ENCODE data around the gene EXOC1L.
"Not testable (repeated sequence)": the region's sequence is repeated elsewhere in the genome, so short reads cannot be mapped to it uniquely, and the experiment has no call there.

Gene EXOC1L

DNA sequence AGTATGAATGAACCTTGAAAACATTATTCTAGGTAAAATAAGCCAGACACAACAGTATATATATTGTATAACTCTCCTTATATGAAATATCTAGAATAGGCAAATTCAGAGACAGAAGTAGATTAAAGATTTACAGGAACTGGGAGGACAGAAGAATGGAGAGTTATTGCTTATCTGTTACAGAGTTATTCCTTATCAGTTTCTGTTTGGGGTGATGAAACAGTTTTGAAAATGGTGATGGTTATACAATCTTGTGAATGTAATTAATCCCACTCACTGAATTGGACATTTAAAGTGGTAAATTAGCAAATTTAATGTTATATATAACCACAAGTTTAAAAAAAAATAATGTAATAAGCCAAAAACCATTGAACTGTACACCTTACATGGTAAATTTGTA, 19.4 kb downstream of the EXOC1L start:
- no peak for DNase-seq

DNA sequence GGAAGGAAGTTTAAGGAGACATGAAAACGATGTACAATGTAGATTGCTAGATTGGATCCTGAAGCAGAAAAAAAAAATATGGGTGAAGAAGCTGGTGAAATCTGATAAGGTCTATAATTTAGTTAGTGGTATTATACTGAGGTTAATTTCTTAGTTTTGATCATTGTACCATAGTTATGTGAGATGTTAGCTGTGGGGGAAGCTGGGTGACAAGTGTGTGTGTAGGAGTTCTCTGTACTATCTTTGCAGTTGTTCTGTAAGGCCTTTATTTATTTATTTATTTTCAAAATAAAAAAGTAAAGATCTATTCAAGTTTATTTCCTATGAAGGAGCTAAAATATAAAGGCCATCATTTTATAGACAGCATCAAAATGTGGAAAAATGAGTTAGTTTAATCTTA, 21.4 kb downstream of the EXOC1L start:
- no peak for DNase-seq

DNA sequence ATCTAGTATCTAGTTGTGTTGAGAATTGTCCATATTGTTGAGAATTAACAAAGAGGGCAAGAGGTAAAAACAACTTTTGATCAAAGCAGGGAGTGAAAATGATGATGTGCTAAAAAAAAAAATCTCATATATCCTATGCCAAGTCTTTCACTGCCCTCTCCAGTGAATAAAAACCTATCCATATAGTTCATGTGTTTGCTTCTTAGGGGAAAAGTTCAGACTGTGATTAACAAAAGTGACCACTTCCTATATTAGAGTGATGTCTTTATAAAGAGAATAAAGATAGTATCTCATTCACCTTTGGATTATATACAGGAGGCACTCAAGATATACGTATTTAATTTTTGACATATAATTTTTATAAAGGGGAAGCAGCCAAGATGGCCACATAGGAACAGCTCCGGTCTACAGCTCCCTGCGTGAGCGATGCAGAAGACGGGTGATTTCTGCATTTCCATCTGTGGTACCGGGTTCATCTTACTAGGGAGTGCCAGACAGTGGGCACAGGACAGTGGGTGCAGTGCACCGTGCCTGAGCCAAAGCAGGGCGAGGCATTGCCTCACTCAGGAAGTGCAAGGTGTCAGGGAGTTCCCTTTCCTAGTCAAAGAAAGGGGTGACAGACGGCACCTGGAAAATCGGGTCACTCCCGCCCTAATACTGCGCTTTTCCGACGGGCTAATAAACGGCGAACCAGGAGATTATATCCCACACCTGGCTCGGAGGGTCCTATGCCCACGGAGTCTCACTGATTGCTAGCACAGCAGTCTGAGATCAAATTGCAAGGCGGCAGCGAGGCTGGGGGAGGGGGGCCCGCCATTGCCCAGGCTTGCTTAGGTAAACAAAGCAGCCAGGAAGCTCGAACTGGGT, 22.0 kb downstream of the EXOC1L start:
- DNase-seq = not testable (repeated sequence)

DNA sequence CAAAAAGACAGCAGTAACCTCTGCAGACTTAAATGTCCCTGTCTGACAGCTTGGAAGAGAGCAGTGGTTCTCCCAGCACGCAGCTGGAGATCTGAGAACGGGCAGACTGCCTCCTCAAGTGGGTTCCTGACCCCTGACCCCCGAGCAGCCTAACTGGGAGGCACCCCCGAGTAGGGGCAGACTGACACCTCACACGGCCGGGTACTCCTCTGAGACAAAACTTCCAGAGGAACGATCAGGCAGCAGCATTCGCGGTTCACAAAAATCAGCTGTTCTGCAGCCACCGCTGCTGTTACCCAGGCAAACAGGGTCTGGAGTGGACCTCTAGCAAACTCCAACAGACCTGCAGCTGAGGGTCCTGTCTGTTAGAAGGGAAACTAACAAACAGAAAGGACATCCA, 22.7 kb downstream of the EXOC1L start:
- DNase-seq = not testable (repeated sequence)

DNA sequence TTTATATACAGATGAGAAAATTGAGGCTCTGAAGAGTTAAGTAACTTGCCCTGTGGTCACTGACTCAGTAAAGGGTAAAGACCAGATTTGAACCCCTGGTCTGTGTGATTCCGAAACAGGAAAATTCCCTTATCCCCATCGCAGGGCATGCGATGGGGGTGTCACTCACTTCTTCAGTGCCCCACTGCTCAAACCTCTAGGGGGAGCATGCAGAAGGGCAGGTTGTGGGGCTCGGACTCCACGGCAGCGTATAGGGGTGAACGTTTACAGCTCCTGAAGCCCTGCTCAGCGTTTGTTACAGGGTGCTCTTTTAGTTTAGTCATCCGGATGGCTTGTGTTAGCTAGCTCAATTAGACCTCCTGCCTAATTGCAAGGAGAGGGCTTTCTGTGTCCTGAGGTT, 30.1 kb downstream of the EXOC1L start:
- no peak for DNase-seq

DNA sequence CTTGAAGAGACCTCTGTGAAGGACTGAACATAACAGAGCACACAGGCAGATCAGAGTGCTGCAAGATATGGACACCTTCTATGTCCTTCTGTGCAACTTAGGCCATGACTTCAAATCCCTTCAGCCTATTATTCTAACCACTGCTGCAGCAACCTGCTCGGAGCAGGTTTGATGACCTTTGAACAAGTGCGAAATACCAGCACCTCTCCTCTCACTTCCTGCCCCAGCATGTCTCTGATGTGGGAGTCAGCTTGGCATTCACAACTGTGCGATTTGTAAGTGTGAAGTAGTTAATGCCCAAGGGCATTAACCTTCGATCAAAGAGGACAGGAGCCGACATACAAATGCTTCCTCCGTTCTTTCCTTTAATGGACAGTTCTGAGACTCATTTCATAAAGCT, 32.3 kb downstream of the EXOC1L start:
- no peak for DNase-seq

DNA sequence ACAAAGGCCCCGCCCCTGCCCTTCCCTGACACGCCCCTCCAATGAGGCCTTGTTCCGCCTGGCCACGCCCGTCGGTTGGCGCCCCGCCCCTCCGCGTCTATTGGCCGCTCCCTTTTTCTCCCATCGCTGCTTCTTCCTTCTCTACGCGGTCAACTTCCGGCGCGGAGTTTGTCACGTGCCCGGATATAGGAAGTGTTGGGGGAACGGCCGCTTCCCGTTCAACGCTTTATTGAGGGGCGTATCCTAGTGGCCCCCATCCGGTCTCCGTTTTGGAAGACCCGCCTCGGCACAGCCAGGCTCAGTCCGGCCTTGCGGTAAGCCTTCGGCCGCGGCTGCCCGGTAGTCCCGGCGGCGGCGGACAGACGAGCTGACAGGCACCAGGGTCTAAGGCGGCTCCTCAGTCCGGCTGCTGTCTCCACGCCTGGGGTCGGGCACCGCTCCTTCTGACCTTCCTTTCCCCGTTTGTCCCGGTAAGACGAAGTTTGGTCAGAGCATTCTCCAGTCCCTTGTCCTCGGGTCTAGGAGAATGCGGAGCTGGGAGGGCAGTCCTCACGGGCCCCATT, 34.0 kb downstream of the EXOC1L start, which contains the start of gene EXOC1:
TSS of gene EXOC1 (plus strand) at position 165 of the 563 bp plus-strand sequence. CDS start 4,676 bp downstream, outside the sequence.
- peak; percentile 66 for DNase-seq

DNA sequence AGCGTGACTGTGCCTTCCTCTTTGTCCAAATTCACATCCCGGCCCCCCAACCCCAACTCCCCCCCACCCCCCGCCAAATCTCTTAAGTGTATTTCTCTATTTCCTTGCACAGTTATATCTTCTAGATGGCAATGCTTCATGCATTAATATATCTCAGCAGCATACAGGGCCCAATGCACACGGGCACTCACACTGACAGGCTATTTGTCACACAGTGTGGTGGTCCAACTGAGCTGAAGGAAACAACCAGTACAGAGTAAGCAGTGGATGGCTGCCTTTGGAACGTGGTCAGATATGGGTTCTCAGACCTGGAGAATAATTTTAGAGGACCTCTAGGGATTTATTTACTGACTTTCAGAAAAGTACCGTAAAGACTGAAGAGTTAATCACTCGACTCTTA, 34.5 kb downstream of the EXOC1L start:
- DNase-seq = no peak

DNA sequence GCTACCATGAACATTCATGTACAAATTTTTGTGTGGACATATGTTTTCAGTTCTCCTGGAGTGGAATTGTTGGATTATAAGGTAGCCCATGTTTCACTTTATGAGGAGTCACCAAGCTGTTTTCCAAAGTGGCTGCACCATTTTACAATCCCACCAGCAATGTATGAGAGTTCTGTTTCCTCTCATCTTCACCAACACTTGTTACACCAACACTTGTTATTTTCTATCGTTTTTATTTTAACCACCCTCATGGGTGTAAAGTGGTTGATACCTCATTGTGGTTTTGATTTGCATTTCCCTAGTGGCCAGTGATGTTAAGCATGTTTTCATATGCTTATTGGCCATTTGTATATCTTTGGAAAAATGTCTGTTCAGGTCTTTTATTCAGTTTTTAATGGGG, 38.0 kb downstream of the EXOC1L start:
- no peak for DNase-seq

DNA sequence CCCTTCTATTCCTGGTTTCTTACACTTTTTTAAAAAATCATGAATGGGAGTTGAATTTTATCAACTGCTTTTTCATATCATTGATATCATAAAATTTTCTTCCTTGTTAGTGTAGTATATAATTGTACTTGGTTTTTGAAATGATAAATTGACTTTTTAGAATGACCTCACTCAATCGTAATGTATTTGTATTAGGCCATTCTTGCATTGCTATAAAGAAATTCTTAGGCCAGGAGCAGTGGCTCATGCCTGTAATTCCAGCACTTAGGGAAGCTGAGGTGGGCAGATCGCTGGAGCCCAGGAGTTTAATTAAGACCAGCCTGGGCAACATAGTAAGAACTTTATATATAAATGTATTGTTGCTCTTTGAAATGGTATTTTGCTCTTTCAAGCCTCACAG, 40.1 kb downstream of the EXOC1L start:
- DNase-seq = no peak

DNA sequence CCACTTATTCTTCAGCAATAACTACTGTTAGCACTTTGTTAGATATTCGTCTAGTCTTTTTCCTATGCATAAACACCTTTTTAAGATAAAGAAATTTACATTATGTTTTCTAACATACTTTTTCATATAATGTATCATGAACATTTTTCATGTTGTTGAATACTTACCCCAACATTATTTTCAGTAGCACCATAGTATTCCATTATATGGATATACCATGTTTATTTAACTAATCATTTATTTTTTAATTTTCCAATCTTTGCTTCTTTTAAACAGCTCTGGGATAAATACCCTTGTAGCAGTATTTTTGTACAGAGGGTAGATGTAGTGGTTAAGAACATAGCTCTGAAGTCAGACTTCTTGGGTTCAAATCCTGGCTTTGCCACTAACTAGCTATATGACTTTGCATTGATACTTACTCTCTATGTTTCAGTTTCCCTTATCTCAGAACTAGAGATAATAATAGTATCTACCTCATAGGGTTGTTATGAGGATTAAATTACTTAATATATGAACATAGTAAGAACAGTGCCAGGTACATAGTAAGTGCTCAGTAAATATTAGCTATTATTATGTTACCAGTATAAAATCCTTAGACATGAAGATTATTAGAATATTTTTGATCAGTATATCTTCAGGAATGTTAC, 45.1 kb downstream of the EXOC1L start:
- DNase-seq = no peak

DNA sequence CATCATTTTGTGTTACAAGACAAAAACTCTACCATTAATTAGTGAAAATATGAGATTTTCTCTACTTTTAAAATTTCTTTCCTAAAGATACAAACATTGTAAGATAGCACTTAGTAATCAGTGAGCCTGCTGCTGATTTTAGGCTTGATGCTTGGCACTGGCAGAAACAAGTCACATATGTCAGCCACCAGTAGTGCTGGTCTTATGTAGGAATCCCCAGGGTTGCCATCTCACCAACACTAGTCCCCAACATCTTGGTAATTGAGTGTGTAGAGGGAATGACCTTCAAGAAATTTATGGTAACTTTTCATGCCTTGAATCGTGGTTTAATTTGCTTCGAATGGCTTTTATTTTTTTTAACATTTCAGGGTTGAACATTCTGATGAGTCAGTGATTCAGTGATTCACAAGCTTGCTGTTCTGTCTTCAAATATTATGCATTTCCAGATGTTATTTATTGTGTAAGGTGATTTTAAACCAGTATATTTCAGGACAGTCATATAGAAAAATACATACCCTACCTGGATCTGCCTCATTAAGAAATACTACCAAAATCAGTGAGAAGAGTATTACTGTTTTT, 45.7 kb downstream of the EXOC1L start:
- DNase-seq = no peak

DNA sequence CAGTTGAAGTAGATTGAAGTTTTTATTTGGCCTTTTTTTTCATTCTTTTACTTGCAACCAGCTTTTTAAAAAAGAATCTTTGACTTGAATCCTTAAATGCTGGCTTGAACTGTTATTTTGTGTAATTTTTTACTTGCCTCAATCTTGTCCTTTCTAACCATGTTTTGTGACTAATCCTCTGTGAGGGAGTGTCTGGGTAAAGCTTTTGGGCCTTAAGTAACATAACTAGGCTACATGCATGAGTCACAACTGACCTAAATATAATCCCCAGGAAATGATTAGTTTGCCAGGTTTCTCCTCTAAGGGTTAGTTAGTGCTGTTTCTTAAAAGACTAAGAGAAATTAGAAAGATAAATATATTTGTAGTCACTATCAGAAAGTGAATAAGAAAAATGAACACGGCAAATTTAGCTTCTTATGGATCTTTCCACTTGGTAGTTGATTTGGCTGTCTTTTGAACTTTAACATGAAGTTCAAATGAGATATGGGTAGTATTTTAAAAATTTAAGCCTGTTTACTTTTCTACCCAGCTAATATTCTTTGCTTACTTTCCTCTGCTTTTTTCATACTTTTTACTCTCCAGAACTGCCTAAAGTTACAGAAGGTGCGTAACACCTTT, 46.8 kb downstream of the EXOC1L start:
- no peak for DNase-seq

DNA sequence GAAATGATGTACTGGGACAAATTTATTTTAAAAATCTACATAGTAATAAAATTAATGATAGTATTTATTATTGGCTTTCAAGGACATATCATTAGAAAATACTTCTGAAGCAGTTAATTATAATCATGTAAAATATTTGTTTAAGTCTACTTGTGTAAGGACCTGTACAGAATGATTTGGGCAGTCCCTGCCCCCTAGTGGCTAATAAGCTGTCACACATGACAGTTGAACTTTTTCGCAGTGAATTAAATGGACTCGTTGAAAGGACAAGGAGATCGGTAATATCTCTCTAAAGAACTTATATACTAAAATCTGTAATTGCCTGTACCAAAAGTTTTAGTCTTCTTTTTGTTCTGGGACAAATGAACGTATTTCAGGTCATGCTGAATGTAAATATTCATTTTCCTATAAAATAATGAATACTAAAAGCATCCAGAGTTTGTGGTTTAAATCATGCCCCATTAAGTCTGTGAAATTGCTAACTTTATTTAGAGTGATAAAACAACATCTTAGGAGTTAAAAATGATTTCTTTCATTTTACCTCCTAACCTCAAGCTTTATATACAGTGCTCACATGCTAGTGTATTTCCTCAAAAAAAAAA, 47.5 kb downstream of the EXOC1L start:
- peak; percentile 31 for DNase-seq

DNA sequence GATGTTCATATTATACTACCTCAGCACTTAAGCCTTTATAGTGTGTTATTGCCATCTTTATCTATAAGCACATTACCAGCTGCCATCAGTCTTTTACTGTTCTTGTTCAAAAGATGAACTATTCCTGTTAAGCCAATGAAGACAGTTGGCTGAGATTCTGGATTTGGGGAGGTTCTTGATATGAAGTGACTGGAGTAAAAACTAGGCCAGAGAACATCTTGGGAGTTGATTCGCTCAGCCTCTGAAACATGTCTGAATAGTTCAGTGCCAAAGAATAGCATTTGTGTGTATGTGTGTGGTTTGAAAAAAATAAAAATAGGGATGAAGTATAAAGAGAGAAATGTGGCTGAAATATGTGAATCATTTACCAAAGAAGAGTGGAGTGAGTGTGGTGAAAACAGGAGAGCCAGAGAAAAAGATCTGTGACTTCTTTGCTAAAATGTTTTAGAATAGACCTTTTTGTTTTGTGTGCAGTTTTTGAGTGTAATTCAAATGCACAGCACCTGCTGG, 49.0 kb downstream of the EXOC1L start:
- DNase-seq = no peak

DNA sequence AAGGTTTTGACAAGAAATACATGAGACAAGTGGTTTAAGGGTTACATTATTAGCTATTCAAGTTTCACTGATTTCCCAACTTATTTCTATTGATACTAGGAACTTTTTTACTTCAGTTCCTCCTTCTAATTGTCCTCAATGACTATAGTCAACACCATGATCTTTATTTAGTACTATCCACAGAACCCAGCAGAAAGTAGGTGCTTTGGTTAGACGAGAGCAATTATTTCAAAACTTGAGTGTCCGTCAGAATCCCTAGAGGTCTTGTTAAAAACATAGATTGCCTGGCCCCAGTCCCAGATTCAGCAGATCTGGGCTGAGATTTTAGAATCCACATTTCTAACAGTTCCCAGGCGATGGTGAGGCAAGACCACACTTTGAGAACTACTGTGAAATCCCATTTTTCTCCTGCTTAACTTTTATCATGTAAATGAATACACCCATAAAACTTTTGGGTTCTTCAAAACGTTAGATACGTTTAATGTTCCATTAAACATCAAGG, 51.8 kb downstream of the EXOC1L start:
- no peak for DNase-seq

DNA sequence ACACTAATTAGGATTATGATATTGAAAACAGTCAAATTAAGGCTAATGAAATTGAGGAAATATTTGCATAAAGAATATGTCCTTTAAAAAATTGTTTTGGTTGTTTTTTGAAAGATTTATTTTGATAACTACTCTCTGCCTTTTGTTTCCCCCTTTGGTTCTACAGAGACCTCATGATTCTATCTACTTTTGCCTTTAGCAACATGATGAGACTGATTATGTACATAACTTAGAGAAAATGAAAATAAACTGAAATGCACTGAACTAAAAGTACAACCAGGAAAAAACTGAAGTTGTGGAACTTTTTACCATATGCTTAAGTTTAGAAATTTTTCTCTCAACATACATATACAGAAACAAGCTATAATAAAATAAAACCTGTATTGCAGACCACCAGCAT, 55.2 kb downstream of the EXOC1L start:
- DNase-seq = no peak

DNA sequence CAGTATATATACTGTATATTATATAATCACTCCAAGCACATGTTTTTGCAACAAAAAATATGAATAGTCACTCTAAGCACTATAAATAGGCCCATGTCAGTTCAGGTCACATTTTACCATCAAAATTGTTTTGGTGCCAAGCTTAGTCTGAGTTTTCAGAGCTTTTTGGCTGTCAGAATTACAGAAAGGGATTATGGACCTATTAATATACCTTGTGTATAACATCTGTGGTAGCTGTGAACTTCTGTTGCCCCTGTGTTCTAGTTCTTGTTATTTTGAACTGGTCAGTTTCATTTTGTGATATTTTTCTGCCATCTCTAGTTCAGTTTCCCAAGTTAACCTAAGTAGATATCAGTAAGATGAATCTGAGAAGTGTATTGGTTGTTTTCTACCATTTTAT, 56.8 kb downstream of the EXOC1L start:
- no peak for DNase-seq

DNA sequence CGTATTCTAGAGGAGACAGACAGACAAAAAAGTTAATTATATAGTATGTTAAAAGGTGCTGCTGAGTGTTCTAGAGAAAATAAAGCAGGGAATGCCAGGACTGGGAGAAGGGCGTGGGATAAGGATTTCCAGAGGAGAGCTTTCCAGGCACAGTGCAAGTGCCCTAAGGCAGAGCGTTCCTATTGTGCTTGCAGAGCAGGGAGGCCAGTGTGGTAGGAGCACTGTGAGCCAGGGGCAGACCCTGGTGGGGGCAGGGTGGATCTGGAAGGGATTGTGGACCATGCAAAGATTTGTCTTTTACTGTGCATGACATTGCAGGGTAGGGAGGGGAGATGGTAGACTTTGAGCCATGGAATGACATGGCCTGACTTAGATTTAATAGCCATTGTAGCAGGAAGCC, 59.6 kb downstream of the EXOC1L start:
- DNase-seq = no peak

DNA sequence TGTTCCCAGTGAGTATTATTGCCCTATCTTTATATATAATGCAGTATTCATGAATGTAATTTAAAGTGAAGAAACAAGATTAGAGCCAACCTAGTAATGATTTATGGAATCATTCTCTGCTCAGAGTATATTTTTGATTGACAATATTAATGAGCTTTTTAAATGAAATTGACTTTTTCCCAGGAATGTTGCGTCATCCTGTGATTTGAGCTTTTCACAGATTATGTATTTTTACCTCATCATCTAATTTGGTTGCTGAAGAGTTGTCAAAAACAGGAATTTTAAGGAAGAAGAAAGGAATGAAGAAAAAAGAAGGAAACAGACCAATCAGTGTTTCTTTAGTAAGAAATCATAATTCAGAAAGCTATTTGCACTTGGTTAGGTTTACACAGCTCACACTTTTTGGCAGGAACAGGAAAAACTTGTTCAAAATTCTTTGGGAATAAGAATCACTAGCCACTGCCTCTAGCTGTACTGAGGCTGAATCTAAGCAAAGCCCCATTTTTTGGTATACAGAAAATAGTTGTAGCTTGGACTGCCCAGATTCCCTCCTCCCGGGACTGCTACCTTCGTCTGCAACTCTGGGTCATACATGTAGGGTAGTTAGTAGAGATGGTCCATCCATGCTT, 61.2 kb downstream of the EXOC1L start:
- no peak for DNase-seq

DNA sequence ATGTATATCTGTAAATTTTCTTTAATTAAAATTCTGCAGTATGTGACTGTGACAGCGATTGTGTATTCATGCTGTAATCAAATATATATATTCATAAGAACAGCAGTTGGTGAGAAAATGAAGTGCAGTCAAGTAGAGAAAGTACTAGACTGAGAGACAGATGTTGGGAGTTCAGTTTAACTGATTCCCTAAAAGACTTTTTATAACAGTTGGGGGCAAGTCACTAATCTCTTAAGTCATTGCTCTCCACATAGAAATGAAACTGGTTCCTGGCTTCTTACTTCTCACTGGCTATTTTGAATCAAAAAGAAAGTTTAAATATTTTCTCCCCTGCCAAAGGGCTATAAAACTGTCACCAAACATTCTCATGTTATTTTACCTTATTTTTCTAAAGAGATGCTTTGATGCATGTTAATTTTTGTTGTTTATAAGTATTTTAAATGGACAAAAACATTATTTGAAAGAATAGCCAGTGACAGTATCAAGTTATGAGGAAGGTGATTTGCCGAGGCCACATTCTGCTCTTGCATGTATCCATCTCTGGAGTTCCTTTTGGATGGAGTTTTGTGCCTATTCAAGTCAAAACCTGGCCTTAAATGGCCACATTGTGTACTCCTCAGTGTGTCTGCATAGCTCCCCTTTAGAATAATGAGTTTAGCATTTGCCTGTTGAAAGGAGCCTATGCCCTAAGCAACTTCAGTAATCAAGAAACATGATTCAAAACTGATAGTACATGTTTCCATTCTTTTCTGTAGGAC, 64.7 kb downstream of the EXOC1L start:
- no peak for DNase-seq
